ENCODE data around the gene ARMH4. TPM values are rescaled to one million over a fixed set of nuclear protein-coding genes. Genes with fewer than 3 reads are reported as not detected.

The ARMH4 gene
- total RNA-seq, 1 experiment from 2014 or later, result 42.6 TPM

DNA sequence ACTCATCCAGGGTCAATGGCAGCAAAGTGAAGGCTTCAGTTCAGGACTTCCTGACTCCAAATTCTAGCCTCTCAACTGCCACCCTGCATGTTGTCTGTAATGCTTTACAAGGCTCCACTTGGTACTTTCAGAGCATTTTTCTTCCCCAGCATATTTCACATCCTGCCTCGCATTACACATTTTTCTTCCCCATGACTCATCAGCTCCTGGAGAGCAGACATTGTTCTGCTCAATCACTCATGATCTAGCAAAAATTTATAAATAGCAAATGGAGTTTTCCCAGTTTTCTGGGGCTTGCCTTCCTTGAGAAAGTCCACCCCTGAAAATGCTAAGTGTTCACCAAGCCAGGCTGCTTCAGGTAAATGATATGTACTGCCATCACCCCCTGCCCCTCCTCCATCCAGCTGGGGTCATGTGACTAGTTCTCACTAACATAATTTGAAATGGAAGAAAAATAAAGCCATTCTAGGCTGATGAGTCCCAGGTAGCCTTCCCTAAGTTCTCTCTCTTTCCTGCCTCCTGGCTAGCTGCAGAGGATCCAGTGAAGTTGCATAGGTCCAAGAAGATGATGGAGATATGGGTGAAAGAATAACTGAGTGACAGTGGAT, 69.4 kb downstream of the ARMH4 start:
- H2BK120ac ChIP-seq (ENCODE audit: low read depth, low read length, poor library complexity, severe bottlenecking), result no peak overlapping the region
- H3K23ac ChIP-seq (ENCODE audit: insufficient read length, low read depth, low read length), result no peak overlapping the region
- DNase-seq, result no peak
- no peaks in the 10 kb centered on the region for H3K23me2 ChIP-seq (ENCODE audit: insufficient read length, low read depth, low read length, poor library complexity, severe bottlenecking)
- H3K9me3 ChIP-seq (ENCODE audit: control insufficient read depth, low read depth, low read length), result no peaks in the 10 kb centered on the region
- H3K4me1 Mint-ChIP-seq, result peaks cover 17 to 20% of the 10 kb centered on the region in 2 experiments
- H2BK20ac ChIP-seq (ENCODE audit: low read depth, low read length, poor library complexity, severe bottlenecking), result no peak overlapping the region
- H2AFZ ChIP-seq (ENCODE audit: low read length), result no peak overlapping the region
- no peak overlapping the region for H3K9ac ChIP-seq (ENCODE audit: extremely low read depth, insufficient read length, low read length)
- no peak overlapping the region for H4K8ac ChIP-seq (replicated peaks; ENCODE audit: insufficient read length, low read depth, low read length)
- H3K27ac ChIP-seq (ENCODE audit: insufficient read length, low read depth, low read length), result no peak overlapping the region
- peaks cover 6% of the 10 kb centered on the region; the same call in 1 of the 2 replicates for H3K4me1 ChIP-seq (ENCODE audit: insufficient read depth, low read length)
- no CpG with 5 or more reads among the region's 1 CpG for WGBS (ENCODE audit: extremely low coverage, insufficient read length, low lambda C conversion rate)
- no peak overlapping the region for H3K4me3 Mint-ChIP-seq
- H3K18ac ChIP-seq (ENCODE audit: insufficient read length, low read depth, low read length), result no peak overlapping the region
- no peak overlapping the region for H3K4me2 ChIP-seq (ENCODE audit: insufficient read depth, insufficient read length, low read length)
- H3K4ac ChIP-seq (ENCODE audit: low read depth, low read length), result no peak overlapping the region
- H2AK5ac ChIP-seq (ENCODE audit: insufficient read length, low read length), result no peak overlapping the region
- no peaks in the 10 kb centered on the region for H3K27me3 Mint-ChIP-seq (ENCODE audit: low read depth)
- H2BK12ac ChIP-seq (ENCODE audit: insufficient read length, low read depth, low read length), result no peak overlapping the region
- TF ChIP-seq, protein P1, sequence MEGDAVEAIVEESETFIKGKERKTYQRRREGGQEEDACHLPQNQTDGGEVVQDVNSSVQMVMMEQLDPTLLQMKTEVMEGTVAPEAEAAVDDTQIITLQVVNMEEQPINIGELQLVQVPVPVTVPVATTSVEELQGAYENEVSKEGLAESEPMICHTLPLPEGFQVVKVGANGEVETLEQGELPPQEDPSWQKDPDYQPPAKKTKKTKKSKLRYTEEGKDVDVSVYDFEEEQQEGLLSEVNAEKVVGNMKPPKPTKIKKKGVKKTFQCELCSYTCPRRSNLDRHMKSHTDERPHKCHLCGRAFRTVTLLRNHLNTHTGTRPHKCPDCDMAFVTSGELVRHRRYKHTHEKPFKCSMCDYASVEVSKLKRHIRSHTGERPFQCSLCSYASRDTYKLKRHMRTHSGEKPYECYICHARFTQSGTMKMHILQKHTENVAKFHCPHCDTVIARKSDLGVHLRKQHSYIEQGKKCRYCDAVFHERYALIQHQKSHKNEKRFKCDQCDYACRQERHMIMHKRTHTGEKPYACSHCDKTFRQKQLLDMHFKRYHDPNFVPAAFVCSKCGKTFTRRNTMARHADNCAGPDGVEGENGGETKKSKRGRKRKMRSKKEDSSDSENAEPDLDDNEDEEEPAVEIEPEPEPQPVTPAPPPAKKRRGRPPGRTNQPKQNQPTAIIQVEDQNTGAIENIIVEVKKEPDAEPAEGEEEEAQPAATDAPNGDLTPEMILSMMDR (conservative IDR thresholded peaks at IDR 0.05), result no peak
- no peaks in the 10 kb centered on the region; a peak in 1 of 5 replicates for H3K9me3 Mint-ChIP-seq
- no peaks in the 10 kb centered on the region for H4K20me1 ChIP-seq (ENCODE audit: control insufficient read depth, insufficient read depth, insufficient read length)
- H2BK5ac ChIP-seq (ENCODE audit: insufficient read length, low read length), result no peak overlapping the region
- H4K5ac ChIP-seq (ENCODE audit: insufficient read length, low read depth, low read length), result no peak overlapping the region
- no peaks in the 10 kb centered on the region for H3K27me3 ChIP-seq (ENCODE audit: insufficient read depth, low read length)
- H2BK15ac ChIP-seq (ENCODE audit: low read depth, low read length), result no peak overlapping the region
- peaks cover 0 to 3% (median 3%) of the 10 kb centered on the region in 3 experiments; a peak in 3 of 7 replicates for H3K36me3 Mint-ChIP-seq (ENCODE audit: insufficient read depth in 1 of 3, low read depth in 3 of 3)
- no peak overlapping the region for H3K14ac ChIP-seq (ENCODE audit: insufficient read depth, low read length)
- peak overlapping the region in 2 of 3 experiments; percentile 18 to 53; a peak in 3 of 7 replicates for H3K27ac Mint-ChIP-seq
- no peak overlapping the region for H3T11ph ChIP-seq (ENCODE audit: low read length)
- H3K79me2 ChIP-seq (ENCODE audit: insufficient read depth, low read length), result no peaks in the 10 kb centered on the region
- no peaks in the 10 kb centered on the region for H3K79me1 ChIP-seq (ENCODE audit: insufficient read depth, low read depth, low read length, poor library complexity, severe bottlenecking)
- H4K91ac ChIP-seq (ENCODE audit: insufficient read length, low read depth, low read length), result no peak overlapping the region
- H3K56ac ChIP-seq (ENCODE audit: insufficient read length, low read depth, low read length), result no peak overlapping the region

Measured in H9 (cell line).